H1 (cell line): Measurements from ENCODE around the gene ERI3. TPM values are rescaled to one million over a fixed set of nuclear protein-coding genes. Genes with fewer than 3 reads are reported as not detected.
A peak's percentile ranks its signal among the peaks of the same experiment; 100 is the strongest.

Source experiments
- CTCF ChIA-PET: fragments of 300-600 bp; sonication (Branson Sonifier 250); formaldehyde crosslinking; loops from one replicate; lab custom pipeline; 2021; ENCODE audit not compliant: partially characterized antibody; lab: Charles Lee
- POLR2A ChIA-PET: fragments of 300-600 bp; sonication (Branson Sonifier 250); formaldehyde crosslinking; loops from one replicate; lab custom pipeline; 2021; ENCODE audit warnings: inconsistent platforms; ENCODE audit not compliant: partially characterized antibody; lab: Charles Lee
- DNase-seq, 2 experiments: peaks; one replicate each; pipeline versions ENCODE4 v3.0.0 to v3.0.0-alpha.2; 2010 to 2022; ENCODE audit warnings: low spot score in 2 of 2, low read depth in 1 of 2, mixed read lengths in 1 of 2
- FAIRE-seq: peaks from 2 replicates; lab custom pipeline; 2011; peaks lifted over from hg19 to GRCh38; lab: Jason Lieb, UNC
- H2AFZ ChIP-seq: 2 replicates; pipeline ENCODE4 v1.8.1; 2012; ENCODE audit warnings: low read length, inconsistent platforms
- H2AK5ac ChIP-seq: 2 replicates; pipeline ENCODE4 v1.6.1; 2013; ENCODE audit warnings: low read depth, low read length
- H2BK120ac ChIP-seq: replicated peaks from 2 replicates; pipeline ENCODE3; 2013; ENCODE audit warnings: low read depth, low read length, inconsistent platforms
- H2BK12ac ChIP-seq: 2 replicates; pipeline ENCODE4 v1.6.1; 2013; ENCODE audit warnings: low read depth, low read length
- H2BK15ac ChIP-seq: 2 replicates; pipeline ENCODE4 v1.6.1; 2013; ENCODE audit warnings: low read length
- H2BK20ac ChIP-seq: 2 replicates; pipeline ENCODE4 v1.6.1; 2013; ENCODE audit warnings: low read length
- H2BK5ac ChIP-seq: 2 replicates; pipeline ENCODE4 v1.6.1; 2013; ENCODE audit warnings: low read depth, low read length
- H3K14ac ChIP-seq: 2 replicates; pipeline ENCODE4 v1.6.1; 2013; ENCODE audit warnings: inconsistent platforms; ENCODE audit not compliant: insufficient read length
- H3K18ac ChIP-seq: 2 replicates; pipeline ENCODE4 v1.6.1; 2013; ENCODE audit warnings: low read length; ENCODE audit errors: extremely low read depth
- H3K23ac ChIP-seq: 2 replicates; pipeline ENCODE4 v1.6.1; 2013; ENCODE audit warnings: inconsistent platforms; ENCODE audit not compliant: insufficient read length
- H3K23me2 ChIP-seq: 2 replicates; pipeline ENCODE4 v1.6.1; 2013; ENCODE audit warnings: low read depth, low read length
- H3K27ac ChIP-seq: 2 replicates; pipeline ENCODE4 v1.6.1; 2011; ENCODE audit warnings: low read depth, low read length, inconsistent platforms
- H3K27me3 ChIP-seq, 4 experiments: replicated peaks in 1 of 4; 1 replicate in 1 of 4; 2 replicates in 3 of 4; pipeline versions ENCODE4 v1.6.1 to v1.8.1; 2011 to 2013; ENCODE audit warnings: low read length in 3 of 4, mild to moderate bottlenecking in 3 of 4, inconsistent platforms in 2 of 4, mixed read lengths in 2 of 4, moderate library complexity in 1 of 4; ENCODE audit not compliant: control insufficient read depth in 3 of 4, insufficient read depth in 3 of 4; ENCODE audit errors: extremely low read depth in 1 of 4
- H3K36me3 ChIP-seq, 4 experiments: 2 replicates each; pipeline versions ENCODE4 v1.6.1 to v1.8.1; 2011 to 2013; ENCODE audit warnings: mild to moderate bottlenecking in 4 of 4, low read length in 3 of 4, moderate library complexity in 2 of 4, control low read depth in 1 of 4, inconsistent platforms in 1 of 4; ENCODE audit not compliant: insufficient read depth in 4 of 4, control insufficient read depth in 2 of 4
- H3K4ac ChIP-seq: replicated peaks from 2 replicates; pipeline ENCODE3; 2013; ENCODE audit warnings: low read length, low read depth, mixed read lengths, inconsistent platforms; ENCODE audit not compliant: insufficient read length
- H3K4me1 ChIP-seq, 4 experiments: replicated peaks in 1 of 4; 1 replicate in 1 of 4; 2 replicates in 3 of 4; pipeline versions ENCODE4 v1.6.1 to v1.8.1; 2011 to 2013; ENCODE audit warnings: low read length in 3 of 4, inconsistent platforms in 2 of 4, mixed read lengths in 1 of 4; ENCODE audit not compliant: insufficient read depth in 4 of 4, control insufficient read depth in 3 of 4
- H3K4me2 ChIP-seq, 2 experiments: 2 replicates each; pipeline versions ENCODE4 v1.6.1 to v1.8.1; 2011 to 2013; ENCODE audit warnings: low read depth in 2 of 2, low read length in 2 of 2, control low read depth in 1 of 2, inconsistent platforms in 1 of 2, mild to moderate bottlenecking in 1 of 2; ENCODE audit not compliant: insufficient read depth in 1 of 2
- H3K4me3 ChIP-seq, 4 experiments: fragments of 200-600, 300-600 bp in 1 of 4; sonication (generic), shearing (Covaris generic), sonication (Bioruptor Twin) in 1 of 4; 2 replicates each; pipeline versions ENCODE4 v1.5.1 to v1.8.1; 2011 to 2016; ENCODE audit warnings: low read length in 4 of 4, low read depth in 3 of 4, control low read depth in 2 of 4, inconsistent platforms in 2 of 4, mild to moderate bottlenecking in 2 of 4, mixed read lengths in 1 of 4, moderate library complexity in 1 of 4; ENCODE audit not compliant: insufficient read depth in 2 of 4; ENCODE audit errors: extremely low read depth in 1 of 4
- H3K56ac ChIP-seq: replicated peaks from 2 replicates; pipeline ENCODE3; 2013; ENCODE audit warnings: low read depth, mild to moderate bottlenecking, mixed read lengths, low read length, inconsistent platforms; ENCODE audit not compliant: insufficient read length
- H3K79me1 ChIP-seq: 2 replicates; pipeline ENCODE4 v1.6.1; 2013; ENCODE audit warnings: low read depth, low read length, control low read depth
- H3K79me2 ChIP-seq, 2 experiments: 2 replicates each; pipeline versions ENCODE4 v1.6.1 to v1.8.1; 2012 to 2013; ENCODE audit warnings: low read length in 2 of 2, mild to moderate bottlenecking in 2 of 2, inconsistent platforms in 1 of 2; ENCODE audit not compliant: insufficient read depth in 2 of 2, control insufficient read depth in 1 of 2
- H3K9ac ChIP-seq, 4 experiments: replicated peaks in 1 of 4; 1 replicate in 1 of 4; 2 replicates in 3 of 4; pipeline versions ENCODE4 v1.6.1 to v1.8.1; 2011 to 2013; ENCODE audit warnings: low read depth in 3 of 4, low read length in 3 of 4, control low read depth in 2 of 4, mild to moderate bottlenecking in 2 of 4, moderate library complexity in 2 of 4, inconsistent platforms in 1 of 4; ENCODE audit errors: extremely low read depth in 1 of 4
- H3K9me3 ChIP-seq, 2 experiments: 2 replicates each; pipeline versions ENCODE4 v1.6.1 to v1.8.1; 2012 to 2013; ENCODE audit warnings: mild to moderate bottlenecking in 2 of 2, moderate library complexity in 2 of 2, control low read depth in 1 of 2, inconsistent platforms in 1 of 2, low read depth in 1 of 2, low read length in 1 of 2, mixed read lengths in 1 of 2; ENCODE audit not compliant: insufficient read depth in 2 of 2
- H4K20me1 ChIP-seq, 2 experiments: replicated peaks in 1 of 2; 2 replicates each; pipeline versions ENCODE3 to v1.8.1; 2011 to 2013; ENCODE audit warnings: inconsistent platforms in 2 of 2, low read length in 2 of 2, mild to moderate bottlenecking in 1 of 2; ENCODE audit not compliant: insufficient read depth in 2 of 2, control insufficient read depth in 1 of 2
- H4K5ac ChIP-seq: 2 replicates; pipeline ENCODE4 v1.6.1; 2013; ENCODE audit warnings: low read length, low read depth, mixed read lengths, inconsistent platforms; ENCODE audit not compliant: insufficient read length
- H4K8ac ChIP-seq: 2 replicates; pipeline ENCODE4 v1.8.0; 2013; ENCODE audit warnings: mild to moderate bottlenecking, moderate library complexity, low read length, inconsistent platforms; ENCODE audit not compliant: insufficient read depth; ENCODE audit errors: extremely low read depth
- H4K91ac ChIP-seq: replicated peaks from 2 replicates; pipeline ENCODE3; 2013; ENCODE audit warnings: low read length, mixed read lengths, inconsistent platforms; ENCODE audit not compliant: insufficient read length
- EGR1 ChIP-seq: IDR thresholded peaks from 2 replicates; pipeline ENCODE4 v1.6.1; 2011; ENCODE audit warnings: low read depth, low read length, borderline replicate concordance
- POLR2A ChIP-seq, 2 experiments: IDR thresholded peaks; 1 replicate in 1 of 2; 2 replicates in 1 of 2; pipeline ENCODE4 v1.6.1; 2011; ENCODE audit warnings: low read depth in 2 of 2, low read length in 2 of 2, mild to moderate bottlenecking in 2 of 2; ENCODE audit errors: control extremely low read depth in 1 of 2
- RAD21 ChIP-seq, 2 experiments: IDR thresholded peaks in 1 of 2; conservative IDR thresholded peaks in 1 of 2; 2 replicates each; pipeline ENCODE4 v1.6.1; 2011; ENCODE audit warnings: low read depth in 2 of 2, low read length in 2 of 2, improper control_type of control experiment in 1 of 2, inconsistent platforms in 1 of 2, mild to moderate bottlenecking in 1 of 2, moderate library complexity in 1 of 2
- TBP ChIP-seq: IDR thresholded peaks from 2 replicates; pipeline ENCODE4 v1.6.1; 2011; ENCODE audit warnings: low read depth, low read length, improper control_type of control experiment
- WGBS, 2 experiments: shearing (Covaris generic) in 1 of 2; methylation state at CpG; one replicate each; pipeline versions ENCODE4 v1.1.6 to v1.1.7; 2013 to 2015; ENCODE audit warnings: low lambda C conversion rate in 2 of 2, mixed read lengths in 2 of 2, inconsistent platforms in 1 of 2, low coverage in 1 of 2, missing lambda C conversion rate in 1 of 2; ENCODE audit not compliant: insufficient replicate concordance in 2 of 2, insufficient coverage in 1 of 2, insufficient read length in 1 of 2; ENCODE audit errors: extremely low coverage in 1 of 2, missing lambda C conversion rate in 1 of 2; 5-methylcytosine and 5-hydroxymethylcytosine counted together
- polyA plus RNA-seq, 7 experiments: library from polyadenylated mRNA; depleted of rRNA in 3 of 7; stranded (reverse) in 5 of 7; unstranded in 2 of 7; fragments of >200 nt in 5 of 7; fragments of 200-250 nt in 2 of 7; gene quantifications; 1 replicate in 5 of 7; 2 replicates in 1 of 7; 4 replicates in 1 of 7; pipeline versions ENCODE4 v1.2.1 to v1.2.3, GENCODE V29; 2011 to 2013; ENCODE audit warnings: missing spikeins in 2 of 7, mixed read lengths in 2 of 7
- total RNA-seq: library from RNA; stranded (reverse); fragmentation: NEBNext Ultra II Directional; extraction: Animal tissue kit (Norgen Biotek cat#: 25700); gene quantifications from 2 replicates; pipeline ENCODE4 v1.2.1, GENCODE V29; 2021
- TF ChIP-seq, protein P1 (sequence below), 3 experiments: IDR thresholded peaks; 1 replicate in 2 of 3; 2 replicates in 1 of 3; pipeline versions ENCODE4 v1.5.1 to v1.6.1; 2011; ENCODE audit warnings: low read length in 3 of 3, mild to moderate bottlenecking in 3 of 3, inconsistent platforms in 2 of 3, low read depth in 1 of 3, moderate library complexity in 1 of 3; ENCODE audit not compliant: insufficient read depth in 1 of 3; ENCODE audit errors: control extremely low read depth in 1 of 3

The ERI3 gene
- total and polyA plus RNA-seq, 2 of the 8 experiments (the other 6 are each of a cell fraction or from before 2014, with no cell fraction given): 81.1 to 199 TPM

DNA sequence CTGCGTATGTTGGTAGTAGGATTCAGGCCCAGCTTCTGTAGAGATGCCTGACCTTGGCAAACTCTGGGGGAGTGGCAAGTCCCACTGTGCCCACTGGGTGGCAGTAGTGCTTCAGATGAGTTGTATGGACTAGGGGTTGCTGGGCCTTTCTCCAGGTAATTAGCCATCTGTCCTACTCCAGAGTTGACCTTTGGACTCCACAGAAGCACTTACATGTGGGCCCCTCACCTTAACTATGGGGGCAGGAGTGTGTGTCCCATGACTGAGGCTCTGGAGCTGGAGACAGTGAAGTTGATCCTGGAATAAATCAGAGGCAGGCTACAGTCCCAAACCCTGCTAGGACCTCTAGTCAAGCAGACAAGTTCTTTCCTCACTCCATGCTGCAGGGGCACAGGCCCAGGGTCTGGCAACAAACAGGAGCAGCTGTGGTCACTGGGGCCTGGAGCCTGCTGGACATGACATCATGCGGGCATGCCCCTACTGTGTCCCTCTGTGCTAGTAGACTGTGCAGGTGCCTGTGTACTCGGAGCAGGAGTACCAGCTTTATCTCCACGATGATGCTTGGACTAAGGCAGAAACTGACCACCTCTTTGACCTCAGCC, 137.1 kb downstream of the ERI3 start:
- H3K9me3 ChIP-seq: no peaks in the 10 kb centered on the region
- H2BK12ac ChIP-seq: no peak overlapping the region
- no peak overlapping the region for H3K4me2 ChIP-seq
- no peak overlapping the region for H3K18ac ChIP-seq
- H2BK20ac ChIP-seq: no peak overlapping the region
- no peak overlapping the region for H4K5ac ChIP-seq
- peaks cover 2 to 16% of the 10 kb centered on the region in 2 experiments for H4K20me1 ChIP-seq
- CTCF ChIA-PET: interaction anchor here (0.6 to 18.7 kb wide), 81 partner anchors 9 to 435 kb away, joined by 3 to 250 read pairs (median 5); partner anchors contain the start of gene KLF17
- TF ChIP-seq TBP (no peak), POLR2A (IDR thresholded peaks at IDR 0.05; ENCODE audit: control extremely low read depth in 1 of 2, low read depth in 2 of 2, low read length in 2 of 2) (peak in 1 of 2 experiments; percentile 47; a peak in 1 of 3 replicates), EGR1 (no peak), RAD21 (IDR thresholded peaks at IDR 0.05 in 1 of 2, conservative IDR thresholded peaks at IDR 0.05 in 1 of 2; ENCODE audit: low read depth in 2 of 2, low read length in 2 of 2) (peak; percentile 94 to 95)
- TF ChIP-seq, protein P1, sequence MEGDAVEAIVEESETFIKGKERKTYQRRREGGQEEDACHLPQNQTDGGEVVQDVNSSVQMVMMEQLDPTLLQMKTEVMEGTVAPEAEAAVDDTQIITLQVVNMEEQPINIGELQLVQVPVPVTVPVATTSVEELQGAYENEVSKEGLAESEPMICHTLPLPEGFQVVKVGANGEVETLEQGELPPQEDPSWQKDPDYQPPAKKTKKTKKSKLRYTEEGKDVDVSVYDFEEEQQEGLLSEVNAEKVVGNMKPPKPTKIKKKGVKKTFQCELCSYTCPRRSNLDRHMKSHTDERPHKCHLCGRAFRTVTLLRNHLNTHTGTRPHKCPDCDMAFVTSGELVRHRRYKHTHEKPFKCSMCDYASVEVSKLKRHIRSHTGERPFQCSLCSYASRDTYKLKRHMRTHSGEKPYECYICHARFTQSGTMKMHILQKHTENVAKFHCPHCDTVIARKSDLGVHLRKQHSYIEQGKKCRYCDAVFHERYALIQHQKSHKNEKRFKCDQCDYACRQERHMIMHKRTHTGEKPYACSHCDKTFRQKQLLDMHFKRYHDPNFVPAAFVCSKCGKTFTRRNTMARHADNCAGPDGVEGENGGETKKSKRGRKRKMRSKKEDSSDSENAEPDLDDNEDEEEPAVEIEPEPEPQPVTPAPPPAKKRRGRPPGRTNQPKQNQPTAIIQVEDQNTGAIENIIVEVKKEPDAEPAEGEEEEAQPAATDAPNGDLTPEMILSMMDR (IDR thresholded peaks at IDR 0.05; ENCODE audit: control extremely low read depth in 1 of 3, insufficient read depth in 1 of 3, low read depth in 1 of 3, low read length in 3 of 3): peak; percentile 93 to 97 (median 97)
- TF ChIP-seq, all 59 proteins: peak for 3
- H3K4me3 ChIP-seq: no peak overlapping the region
- H2AFZ ChIP-seq: no peak overlapping the region
- H3K9ac ChIP-seq: no peak overlapping the region
- H3K27ac ChIP-seq: no peak overlapping the region
- 89% methylated on average over 4 of the region's 4 CpGs; no CpG with 5 or more reads in 1 of the 2 experiments for WGBS, 2 experiments
- peaks cover 23 to 45% (median 31%) of the 10 kb centered on the region in 4 experiments for H3K36me3 ChIP-seq
- H2BK5ac ChIP-seq: no peak overlapping the region
- H3K56ac ChIP-seq: no peak overlapping the region
- H3K14ac ChIP-seq: no peak overlapping the region
- no peak overlapping the region for H2AK5ac ChIP-seq
- H3K27me3 ChIP-seq: no peaks in the 10 kb centered on the region
- no peak overlapping the region for H4K8ac ChIP-seq
- H3K79me1 ChIP-seq: peaks cover 3% of the 10 kb centered on the region; the same call in 1 of the 2 replicates
- H3K23ac ChIP-seq: no peak overlapping the region
- FAIRE-seq (peak; percentile 75), DNase-seq (peak; percentile 49 to 98)
- H3K23me2 ChIP-seq: peaks cover 8% of the 10 kb centered on the region
- H2BK15ac ChIP-seq: no peak overlapping the region
- no peak overlapping the region for H3K4ac ChIP-seq
- no peak overlapping the region for H2BK120ac ChIP-seq
- H4K91ac ChIP-seq: no peak overlapping the region
- POLR2A ChIA-PET: interaction anchor here (0.8 to 3.1 kb wide), 8 partner anchors 9 to 414 kb away, joined by 3 to 12 read pairs (median 3); no protein-coding TSS in a partner anchor
- peaks cover 0 to 7% (median 2%) of the 10 kb centered on the region in 4 experiments; a peak in 3 of 7 replicates for H3K4me1 ChIP-seq
- peaks cover 0 to 6% of the 10 kb centered on the region in 2 experiments; a peak in 1 of 4 replicates for H3K79me2 ChIP-seq
